K562 (cell line): ENCODE results near the gene ARHGEF1. TPM values are rescaled to one million over a fixed set of nuclear protein-coding genes. Genes with fewer than 3 reads are reported as not detected.

Source experiments
- ATAC-seq: fragments of 200-7000 bp; cut with Tn5 transposase; 3 replicates; pipeline ENCODE4 v1.9.1; 2020; ENCODE audit warnings: moderate library complexity
- BruUV-seq: library from RNA; stranded (reverse); fragments of 400-500 nt; replicated peaks from 2 replicates; lab custom pipeline; 2021; lab: Mats Ljungman, UMichigan
- CTCF ChIA-PET: fragments of 300-600 bp; formaldehyde crosslinking; extraction: SDS; loops from one replicate; lab custom pipeline; 2021; ENCODE audit warnings: low intra/inter-chr PET ratio; lab: Yijun Ruan, JAX
- POLR2A ChIA-PET: fragments of 300-600, 350-650 bp; sonication (Branson Sonifier 250); formaldehyde crosslinking; extraction: SDS; loops from one replicate; lab custom pipeline; 2021; ENCODE audit warnings: antibody characterized with exemption, inconsistent platforms; lab: Yijun Ruan, JAX
- DNase-seq, 4 experiments: peaks; one replicate each; pipeline versions ENCODE4 v3.0.0 to v3.0.0-alpha.2; 2011 to 2018; ENCODE audit warnings: low spot score in 3 of 4, mixed read lengths in 3 of 4; ENCODE audit errors: extremely low read depth in 1 of 4
- FAIRE-seq: peaks from 2 replicates; lab custom pipeline; 2011; peaks lifted over from hg19 to GRCh38; lab: Jason Lieb, UNC
- H2AFZ ChIP-seq: 2 replicates; pipeline ENCODE4 v1.6.0; 2011; ENCODE audit warnings: low read depth, low read length, control low read depth, inconsistent platforms
- H3K27ac ChIP-seq: fragments of 200-600 bp; 3 replicates; pipeline ENCODE4 v1.8.0; 2011; ENCODE audit warnings: low read depth, mild to moderate bottlenecking, control low read depth, inconsistent platforms, low read length, moderate library complexity, mixed read lengths; ENCODE audit errors: extremely low read depth
- H3K27me3 ChIP-seq, 2 experiments: fragments of 300-600 bp in 1 of 2; 2 replicates in 1 of 2; 3 replicates in 1 of 2; pipeline versions ENCODE4 v1.6.0 to v1.8.0; 2011; ENCODE audit warnings: inconsistent platforms in 2 of 2, low read length in 2 of 2, mild to moderate bottlenecking in 1 of 2, mixed read lengths in 1 of 2, moderate library complexity in 1 of 2; ENCODE audit not compliant: control insufficient read depth in 2 of 2, insufficient read depth in 2 of 2
- H3K36me3 ChIP-seq: fragments of 300-600 bp; 3 replicates; pipeline ENCODE4 v1.8.0; 2011; ENCODE audit warnings: mild to moderate bottlenecking, low read length, inconsistent platforms; ENCODE audit not compliant: control insufficient read depth, insufficient read depth
- H3K4me1 ChIP-seq, 2 experiments: fragments of 200-600 bp in 1 of 2; replicated peaks in 1 of 2; 2 replicates in 1 of 2; 3 replicates in 1 of 2; pipeline versions ENCODE4 v1.5.1 to v1.8.0; 2011; ENCODE audit warnings: inconsistent platforms in 2 of 2, low read length in 2 of 2, mild to moderate bottlenecking in 1 of 2, mixed read lengths in 1 of 2, moderate library complexity in 1 of 2; ENCODE audit not compliant: control insufficient read depth in 2 of 2, insufficient read depth in 2 of 2
- H3K4me2 ChIP-seq: 2 replicates; pipeline ENCODE4 v1.6.1; 2011; ENCODE audit warnings: low read length, control low read depth, inconsistent platforms, mixed read lengths; ENCODE audit not compliant: insufficient read depth
- H3K4me3 ChIP-seq: fragments of 200-600 bp; sonication (generic), shearing (Covaris generic); 2 replicates; pipeline ENCODE4 v1.5.1; 2016; ENCODE audit warnings: control low read depth, inconsistent platforms
- H3K79me2 ChIP-seq: fragments of 200-600 bp; 3 replicates; pipeline ENCODE4 v1.8.0; 2011; ENCODE audit warnings: low read length, inconsistent platforms; ENCODE audit not compliant: control insufficient read depth, insufficient read depth
- H3K9ac ChIP-seq, 2 experiments: 2 replicates each; pipeline versions ENCODE4 v1.6.0 to v1.6.1; 2011; ENCODE audit warnings: low read depth in 2 of 2, low read length in 2 of 2, control low read depth in 1 of 2, inconsistent platforms in 1 of 2, mild to moderate bottlenecking in 1 of 2, mixed read lengths in 1 of 2; ENCODE audit not compliant: insufficient read depth in 1 of 2
- H3K9me1 ChIP-seq: one replicate; pipeline ENCODE4 v1.6.0; 2011; ENCODE audit warnings: inconsistent platforms, mild to moderate bottlenecking, low read length, moderate library complexity; ENCODE audit not compliant: control insufficient read depth, insufficient read depth
- H3K9me3 ChIP-seq: replicated peaks from 2 replicates; pipeline ENCODE4 v1.5.1; 2011; ENCODE audit warnings: low read depth, low read length, inconsistent platforms; ENCODE audit not compliant: control insufficient read depth, insufficient read depth
- H4K20me1 ChIP-seq: replicated peaks from 2 replicates; pipeline ENCODE4 v1.6.1; 2011; ENCODE audit warnings: low read length, inconsistent platforms, mixed read lengths; ENCODE audit not compliant: control insufficient read depth, insufficient read depth
- ARID3A ChIP-seq: IDR thresholded peaks from 2 replicates; pipeline ENCODE4 v1.6.1; 2012; ENCODE audit warnings: low read depth, low read length, improper control_type of control experiment, borderline replicate concordance
- CBX1 ChIP-seq: sonication (generic); IDR thresholded peaks from 2 replicates; pipeline ENCODE4 v1.6.1; 2016; ENCODE audit warnings: antibody characterized with exemption, low read depth, mild to moderate bottlenecking
- DNMT1 ChIP-seq: fragments of 450-650 bp; IDR thresholded peaks from 2 replicates; pipeline ENCODE4 v1.6.1; 2016; ENCODE audit warnings: antibody characterized with exemption, mild to moderate bottlenecking
- ELF1 ChIP-seq: fragments of 200-800 bp; sonication (Bioruptor generic); IDR thresholded peaks from 2 replicates; pipeline ENCODE4 v1.6.1; 2016; ENCODE audit warnings: missing genetic modification characterization, missing compliant biosample characterization
- EWSR1 ChIP-seq: fragments of 450-650 bp; IDR thresholded peaks from 2 replicates; pipeline ENCODE4 v1.6.1; 2018; ENCODE audit warnings: borderline replicate concordance, mild to moderate bottlenecking, low read depth, moderate library complexity; ENCODE audit not compliant: partially characterized antibody
- NEUROD1 ChIP-seq: fragments of 150-350 bp; IDR thresholded peaks from 2 replicates; pipeline ENCODE4 v1.6.1; 2014; ENCODE audit warnings: borderline replicate concordance, low read length, low read depth; ENCODE audit not compliant: partially characterized antibody
- NR2C1 ChIP-seq, 2 experiments: fragments of 450-650 bp; IDR thresholded peaks; 2 replicates each; pipeline ENCODE4 v1.6.1; 2017; ENCODE audit warnings: mild to moderate bottlenecking in 2 of 2, antibody characterized with exemption in 1 of 2, inconsistent platforms in 1 of 2, missing compliant biosample characterization in 1 of 2, missing genetic modification characterization in 1 of 2
- SIX5 ChIP-seq, 2 experiments: IDR thresholded peaks; 2 replicates each; pipeline ENCODE4 v1.6.1; 2011; ENCODE audit warnings: low read length in 2 of 2, borderline replicate concordance in 1 of 2, low read depth in 1 of 2, mild to moderate bottlenecking in 1 of 2, moderate library complexity in 1 of 2; ENCODE audit not compliant: insufficient read depth in 1 of 2
- TEAD4 ChIP-seq, 2 experiments: sonication (generic) in 1 of 2; formaldehyde crosslinking in 1 of 2; IDR thresholded peaks; 2 replicates each; pipeline versions ENCODE4 v1.6.1 to v1.8.0; 2012 to 2022; ENCODE audit warnings: borderline replicate concordance in 1 of 2, inconsistent platforms in 1 of 2, low read length in 1 of 2, mild to moderate bottlenecking in 1 of 2, missing genetic modification reagents in 1 of 2
- ZNF184 ChIP-seq: sonication (generic); formaldehyde crosslinking; IDR thresholded peaks from 2 replicates; pipeline ENCODE4 v1.5.0; 2020; ENCODE audit warnings: missing genetic modification reagents
- ZNF347 ChIP-seq: fragments of 450-650 bp; formaldehyde crosslinking; IDR thresholded peaks from 2 replicates; pipeline ENCODE4 v1.4.0; 2020; ENCODE audit warnings: low read depth, mild to moderate bottlenecking, moderate library complexity
- ZNF639 ChIP-seq, 2 experiments: fragments of 200-800 bp in 1 of 2; sonication (Bioruptor generic) in 1 of 2; sonication (generic) in 1 of 2; formaldehyde crosslinking in 1 of 2; IDR thresholded peaks in 1 of 2; conservative IDR thresholded peaks in 1 of 2; 2 replicates each; pipeline versions ENCODE4 v1.5.0 to v1.6.1; 2016 to 2020; ENCODE audit warnings: missing compliant biosample characterization in 1 of 2, missing genetic modification characterization in 1 of 2, missing genetic modification reagents in 1 of 2
- WGBS: fragments of 100-300 bp; shearing (Covaris generic); methylation state at CpG from one replicate; pipeline ENCODE4 v1.1.6; 2016; ENCODE audit warnings: low coverage, mixed read lengths; ENCODE audit not compliant: insufficient coverage; ENCODE audit errors: missing lambda C conversion rate; 5-methylcytosine and 5-hydroxymethylcytosine counted together
- in situ Hi-C: fragments of 300-500 bp; cut with MboI; formaldehyde crosslinking; loops from 4 replicates; pipeline ENCODE4 v1.15.0; 2018; ENCODE audit warnings: inconsistent platforms, mixed read lengths
- intact Hi-C: fragments of 100-400 bp; cut with micrococcal nuclease; formaldehyde crosslinking; loops from 2 replicates; pipeline ENCODE4 v1.14.2; 2022
- polyA plus RNA-seq, 8 experiments: library from polyadenylated mRNA; depleted of rRNA in 4 of 8; stranded (reverse) in 5 of 8; unstranded in 3 of 8; fragments of >200 nt; fragmentation: Nextera tagmentation in 2 of 8; fragmentation: Illumina TruSeq in 1 of 8; extraction: Ambion mirVana in 2 of 8; extraction: Trizol in 1 of 8; gene quantifications; 2 replicates each; pipeline versions ENCODE4 v1.2.1 to v1.2.3, GENCODE V29; 2011 to 2014; ENCODE audit warnings: inconsistent platforms in 1 of 8, missing spikeins in 1 of 8
- total RNA-seq, 7 experiments: library from RNA; depleted of rRNA in 6 of 7; stranded (reverse); fragments of >200 nt in 6 of 7; fragmentation: Illumina TruSeq in 2 of 7; extraction: Trizol in 2 of 7; gene quantifications; 2 replicates each; pipeline versions ENCODE4 v1.2.1 to v1.2.3, GENCODE V29; 2011 to 2021; ENCODE audit warnings: low replicate concordance in 1 of 7

Gene ARHGEF1
- total and polyA plus RNA-seq, 9 of the 15 experiments (the other 6 are each of a cell fraction or from before 2014, with no cell fraction given) = 1.9 to 149 (median 29.8) TPM

GRCh38 chr19:41847351-41848105, 35.5 kb upstream of the ARHGEF1 start:
- in situ Hi-C loops (no loop called here), intact Hi-C loops (no loop called here)
- POLR2A ChIA-PET = interaction anchor here (0.6 to 0.9 kb wide), 2 partner anchors 9 to 26 kb away, joined by 3 to 4 read pairs; no protein-coding TSS in a partner anchor
- Histone ChIP-seq H3K4me3 (no peak overlapping the region), H3K79me2 (no peaks in the 10 kb centered on the region), H3K27me3 (peaks cover 6 to 14% of the 10 kb centered on the region in 2 experiments; a peak in 4 of 5 replicates), H3K9me1 (no peaks in the 10 kb centered on the region), H3K4me1 (peaks cover 13 to 24% of the 10 kb centered on the region in 2 experiments; a peak in 4 of 5 replicates), H2AFZ (no peak overlapping the region), H4K20me1 (no peaks in the 10 kb centered on the region), H3K9ac (no peak overlapping the region), H3K36me3 (no peaks in the 10 kb centered on the region), H3K27ac (no peak overlapping the region), H3K4me2 (no peak overlapping the region), H3K9me3 (peaks cover 2% of the 10 kb centered on the region; the same call in 1 of the 2 replicates)
- no TSS peak for BruUV-seq
- ATAC-seq = no peak
- TF ChIP-seq NR2C1 (IDR thresholded peaks at IDR 0.05) = no peak
- no peak for TF ChIP-seq NR2C1 (tag; IDR thresholded peaks at IDR 0.05)
- no peak for TF ChIP-seq EWSR1
- no peak for TF ChIP-seq NEUROD1
- TF ChIP-seq ZNF184 (CRISPR knock-in tag) = no peak
- TF ChIP-seq ZNF639 (CRISPR knock-in tag; conservative IDR thresholded peaks at IDR 0.05 in 1 of 2, IDR thresholded peaks at IDR 0.05 in 1 of 2) = no peak
- no peak for TF ChIP-seq TEAD4 (IDR thresholded peaks at IDR 0.05; ENCODE audit: low read length)
- TF ChIP-seq TEAD4 (CRISPR knock-in tag; IDR thresholded peaks at IDR 0.05; ENCODE audit: borderline replicate concordance) = no peak
- no peak for TF ChIP-seq SIX5 (IDR thresholded peaks at IDR 0.05; ENCODE audit: borderline replicate concordance in 1 of 2, insufficient read depth in 1 of 2, low read depth in 1 of 2, low read length in 2 of 2)
- no peak for TF ChIP-seq ELF1
- no peak for TF ChIP-seq ARID3A
- TF ChIP-seq CBX1 = no peak
- no peak for TF ChIP-seq DNMT1
- TF ChIP-seq ZNF347 (CRISPR knock-in tag) = no peak
- FAIRE-seq = no peak
- 49% methylated on average over 19 of the region's 19 CpGs for WGBS
- peak in 2 of 4 experiments; percentile 4 to 7 for DNase-seq
- CTCF ChIA-PET = no interaction called here
